ENCODE measurements around the gene USP12.

GRCh38 chr13:27076421-27076820 is 95.2 kb downstream of the USP12 start:
- no peak for TF ChIP-seq EZH2 (IDR thresholded peaks at IDR 0.05)
- no peak for TF ChIP-seq POLR2AphosphoS5 (IDR thresholded peaks at IDR 0.05; ENCODE audit: borderline replicate concordance, low read depth, low read length)

Measured in SK-N-MC (cell line).